ES-I3 (cell line): ENCODE measurements around the gene AP4M1.
"Not testable (repeated sequence)": the region's sequence is repeated elsewhere in the genome, so short reads cannot be mapped to it uniquely, and the experiment has no call there.

Source experiments
- H3K36me3 ChIP-seq: 2 replicates; pipeline ENCODE4 v1.6.1; 2013; ENCODE audit warnings: mild to moderate bottlenecking, low read length, control low read depth, moderate library complexity; ENCODE audit not compliant: insufficient read depth
- H3K4me1 ChIP-seq: 2 replicates; pipeline ENCODE4 v1.6.1; 2013; ENCODE audit warnings: mild to moderate bottlenecking, control low read depth, low read length; ENCODE audit not compliant: insufficient read depth
- H3K9ac ChIP-seq: 2 replicates; pipeline ENCODE4 v1.6.1; 2013; ENCODE audit warnings: low read depth, mild to moderate bottlenecking, low read length, moderate library complexity
- H3K9me3 ChIP-seq: 2 replicates; pipeline ENCODE4 v1.6.1; 2013; ENCODE audit warnings: mild to moderate bottlenecking, low read length, moderate library complexity; ENCODE audit not compliant: control insufficient read depth, insufficient read depth

Gene AP4M1

GRCh38 chr7:100126931-100127865 is 25.8 kb downstream of the AP4M1 start, which contains the start of gene MBLAC1:
MBLAC1 (plus strand) TSS chr7:100126967; CDS start chr7:100127396, 429 bp downstream.
- Histone ChIP-seq H3K36me3 (no peaks in the 10 kb centered on the region), H3K9ac (peak within 1 kb of the TSS; percentile 88), H3K9me3 (no peaks in the 10 kb centered on the region), H3K4me1 (0 out of 2 replicates have a peak, but pooled peaks cover 7% of the 10 kb centered on the region)

GRCh38 chr7:100127866-100128636 is 26.6 kb downstream of the AP4M1 start:
- H3K9ac ChIP-seq: peak overlapping the region; percentile 88
- no peaks in the 10 kb centered on the region for H3K9me3 ChIP-seq
- 0 out of 2 replicates have a peak, but pooled peaks cover 7% of the 10 kb centered on the region for H3K4me1 ChIP-seq
- no peaks in the 10 kb centered on the region for H3K36me3 ChIP-seq

- Histone ChIP-seq H3K36me3 (no peaks in the 10 kb centered on the region), H3K9me3 (no peaks in the 10 kb centered on the region), H3K4me1 (0 out of 2 replicates have a peak, but pooled peaks cover 7% of the 10 kb centered on the region), H3K9ac (no peak overlapping the region)
These were observed 27.2 kb downstream of the AP4M1 start for GRCh38 chr7:100128637-100128963.

GRCh38 chr7:100130220-100130607 is 28.8 kb downstream of the AP4M1 start:
- H3K36me3 ChIP-seq, H3K4me1 ChIP-seq, H3K9me3 ChIP-seq, H3K9ac ChIP-seq: not testable (repeated sequence)

GRCh38 chr7:100130608-100131453 is 29.4 kb downstream of the AP4M1 start:
- Histone ChIP-seq H3K9ac (peak overlapping the region; percentile 14; the same call in 1 of the 2 replicates), H3K9me3 (no peaks in the 10 kb centered on the region), H3K36me3 (no peaks in the 10 kb centered on the region), H3K4me1 (0 out of 2 replicates have a peak, but pooled peaks cover 7% of the 10 kb centered on the region)

- Histone ChIP-seq H3K9ac (no peak overlapping the region), H3K36me3 (no peaks in the 10 kb centered on the region), H3K9me3 (no peaks in the 10 kb centered on the region), H3K4me1 (0 out of 2 replicates have a peak, but pooled peaks cover 7% of the 10 kb centered on the region)
These were observed 30.7 kb downstream of the AP4M1 start for GRCh38 chr7:100132126-100132525.

GRCh38 chr7:100132697-100133151 is 31.3 kb downstream of the AP4M1 start:
- H3K36me3 ChIP-seq: no peaks in the 10 kb centered on the region
- no peaks in the 10 kb centered on the region for H3K9me3 ChIP-seq
- H3K4me1 ChIP-seq: 0 out of 2 replicates have a peak, but pooled peaks cover 7% of the 10 kb centered on the region
- no peak overlapping the region for H3K9ac ChIP-seq

GRCh38 chr7:100137851-100138760 is 36.7 kb downstream of the AP4M1 start:
- Histone ChIP-seq H3K9ac (no peak overlapping the region), H3K4me1 (0 out of 2 replicates have a peak, but pooled peaks cover under 1% of the 10 kb centered on the region), H3K36me3 (no peaks in the 10 kb centered on the region), H3K9me3 (no peaks in the 10 kb centered on the region)

- no peaks in the 10 kb centered on the region for H3K4me1 ChIP-seq
- no peaks in the 10 kb centered on the region for H3K9me3 ChIP-seq
- no peaks in the 10 kb centered on the region for H3K36me3 ChIP-seq
- no peak overlapping the region for H3K9ac ChIP-seq
These were observed 40.1 kb downstream of the AP4M1 start for GRCh38 chr7:100141555-100141949.

- H3K4me1 ChIP-seq: no peaks in the 10 kb centered on the region
- H3K36me3 ChIP-seq: no peaks in the 10 kb centered on the region
- no peaks in the 10 kb centered on the region for H3K9me3 ChIP-seq
- H3K9ac ChIP-seq: no peak overlapping the region
These were observed 41.0 kb downstream of the AP4M1 start for GRCh38 chr7:100142461-100142860.

- not testable (repeated sequence) for H3K9ac ChIP-seq, H3K36me3 ChIP-seq, H3K9me3 ChIP-seq, H3K4me1 ChIP-seq
These were observed 44.9 kb downstream of the AP4M1 start for GRCh38 chr7:100146350-100146749.

- Histone ChIP-seq H3K4me1 (no peaks in the 10 kb centered on the region), H3K9ac (no peak overlapping the region; the same call in 1 of the 2 replicates), H3K9me3 (no peaks in the 10 kb centered on the region), H3K36me3 (peaks cover 2% of the 10 kb centered on the region; the same call in 1 of the 2 replicates)
These were observed 45.8 kb downstream of the AP4M1 start for GRCh38 chr7:100147278-100147677.

- Histone ChIP-seq H3K4me1 (no peaks in the 10 kb centered on the region), H3K9me3 (no peaks in the 10 kb centered on the region), H3K9ac (peak overlapping the region; percentile 44; the same call in 1 of the 2 replicates), H3K36me3 (peaks cover 5% of the 10 kb centered on the region; the same call in 1 of the 2 replicates)
These were observed 46.7 kb downstream of the AP4M1 start for GRCh38 chr7:100148225-100148558.
